NCI-H1694 treated with DMSO at 0.1 percent for 48 hours (cell line): ENCODE measurements around the gene TAF8.
"Not testable (repeated sequence)": the region's sequence is repeated elsewhere in the genome, so short reads cannot be mapped to it uniquely, and the experiment has no call there.

Source experiments
- DNase-seq: peaks from one replicate; lab custom pipeline; 2025; lab: John Stamatoyannopoulos, UW

Gene TAF8, protein sequence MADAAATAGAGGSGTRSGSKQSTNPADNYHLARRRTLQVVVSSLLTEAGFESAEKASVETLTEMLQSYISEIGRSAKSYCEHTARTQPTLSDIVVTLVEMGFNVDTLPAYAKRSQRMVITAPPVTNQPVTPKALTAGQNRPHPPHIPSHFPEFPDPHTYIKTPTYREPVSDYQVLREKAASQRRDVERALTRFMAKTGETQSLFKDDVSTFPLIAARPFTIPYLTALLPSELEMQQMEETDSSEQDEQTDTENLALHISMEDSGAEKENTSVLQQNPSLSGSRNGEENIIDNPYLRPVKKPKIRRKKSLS

DNA sequence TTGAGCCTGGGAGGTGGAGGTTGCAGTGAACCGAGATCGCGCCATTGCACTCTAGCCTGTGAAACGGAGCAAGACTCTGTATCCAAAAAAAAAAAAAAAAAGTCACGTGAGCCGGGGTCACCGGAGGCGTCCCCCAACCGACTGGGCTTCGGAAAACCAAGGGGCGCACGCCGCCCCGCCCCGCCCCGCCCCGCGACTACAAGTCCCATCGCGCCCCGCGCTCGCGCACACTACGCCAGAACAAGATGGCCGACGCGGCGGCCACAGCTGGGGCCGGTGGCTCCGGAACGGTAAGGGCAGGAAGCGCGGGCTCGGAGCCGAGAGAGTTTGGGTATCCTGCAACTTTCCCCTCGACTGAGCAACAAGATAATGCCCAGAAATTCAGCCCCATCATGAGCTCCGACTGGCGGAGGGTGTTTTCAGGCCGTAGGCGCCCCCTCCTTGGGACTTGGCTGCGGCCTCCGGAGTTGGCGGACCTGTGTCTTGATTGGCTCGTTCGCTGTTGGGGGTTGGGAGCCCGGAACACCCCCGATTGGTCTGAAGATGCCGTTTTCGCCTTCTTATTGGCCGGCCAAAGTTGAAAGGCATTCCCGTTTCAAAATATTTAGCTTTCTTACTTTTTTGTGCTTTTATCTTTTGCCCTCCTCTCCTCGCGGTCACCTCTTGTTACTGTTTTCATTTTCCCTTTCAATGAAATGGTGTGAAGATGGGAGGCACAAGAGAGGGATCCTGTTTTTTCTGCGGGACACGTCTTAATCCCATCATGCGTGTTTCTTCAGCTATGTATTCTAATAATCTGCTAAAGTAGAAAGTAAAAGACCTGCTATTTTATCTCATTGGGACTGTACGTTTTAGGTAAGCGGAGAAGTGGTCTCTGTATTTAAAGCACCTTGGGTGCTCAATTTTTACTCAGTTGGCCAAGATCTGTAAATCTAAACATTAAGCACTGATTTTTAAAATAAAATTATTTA, at the start of gene TAF8:
TAF8 (plus strand) TSS at position 228 of the 971 bp plus-strand sequence; CDS start at position 246, 18 bp downstream.
- peak; percentile 80 for DNase-seq

DNA sequence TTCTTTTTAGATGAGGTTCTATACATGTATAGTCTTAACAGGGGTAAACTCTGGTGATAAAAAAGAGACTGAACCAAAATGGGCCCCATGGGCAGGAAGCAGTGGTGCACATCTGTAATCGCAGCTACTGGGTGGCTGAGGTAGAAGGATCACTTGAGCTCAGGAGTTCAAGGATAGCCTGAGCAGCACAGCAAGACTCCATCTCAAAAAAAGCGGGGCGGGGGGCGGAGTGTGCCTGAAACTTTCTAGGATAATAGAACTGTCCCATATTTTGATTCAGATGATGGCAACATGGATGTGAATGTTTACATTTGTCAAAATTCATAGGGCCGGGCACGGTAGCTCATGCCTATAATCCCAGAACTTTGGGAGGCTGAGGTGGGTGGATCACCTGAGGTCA, 48.8 kb upstream of the TAF8 start:
- no peak for DNase-seq

DNA sequence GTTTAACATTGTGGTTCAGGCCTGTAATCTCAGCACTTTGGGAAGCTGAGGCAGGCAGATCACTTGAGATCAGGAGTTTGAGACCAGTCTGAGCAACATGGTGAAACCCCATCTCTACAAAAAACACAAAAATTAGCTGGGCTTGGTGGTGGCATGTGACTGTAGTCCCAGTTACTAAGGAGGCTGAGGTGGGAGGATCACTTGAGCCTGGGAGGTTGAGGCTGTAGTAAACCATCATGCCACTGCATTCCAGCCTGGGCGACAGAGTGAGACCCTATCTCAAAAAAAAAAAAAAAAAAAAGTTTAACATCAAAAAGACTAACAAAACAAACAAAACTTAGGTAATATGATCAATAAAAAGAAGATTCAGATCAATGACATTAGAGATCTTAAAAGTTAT, 46.7 kb upstream of the TAF8 start:
- DNase-seq: not testable (repeated sequence)

DNA sequence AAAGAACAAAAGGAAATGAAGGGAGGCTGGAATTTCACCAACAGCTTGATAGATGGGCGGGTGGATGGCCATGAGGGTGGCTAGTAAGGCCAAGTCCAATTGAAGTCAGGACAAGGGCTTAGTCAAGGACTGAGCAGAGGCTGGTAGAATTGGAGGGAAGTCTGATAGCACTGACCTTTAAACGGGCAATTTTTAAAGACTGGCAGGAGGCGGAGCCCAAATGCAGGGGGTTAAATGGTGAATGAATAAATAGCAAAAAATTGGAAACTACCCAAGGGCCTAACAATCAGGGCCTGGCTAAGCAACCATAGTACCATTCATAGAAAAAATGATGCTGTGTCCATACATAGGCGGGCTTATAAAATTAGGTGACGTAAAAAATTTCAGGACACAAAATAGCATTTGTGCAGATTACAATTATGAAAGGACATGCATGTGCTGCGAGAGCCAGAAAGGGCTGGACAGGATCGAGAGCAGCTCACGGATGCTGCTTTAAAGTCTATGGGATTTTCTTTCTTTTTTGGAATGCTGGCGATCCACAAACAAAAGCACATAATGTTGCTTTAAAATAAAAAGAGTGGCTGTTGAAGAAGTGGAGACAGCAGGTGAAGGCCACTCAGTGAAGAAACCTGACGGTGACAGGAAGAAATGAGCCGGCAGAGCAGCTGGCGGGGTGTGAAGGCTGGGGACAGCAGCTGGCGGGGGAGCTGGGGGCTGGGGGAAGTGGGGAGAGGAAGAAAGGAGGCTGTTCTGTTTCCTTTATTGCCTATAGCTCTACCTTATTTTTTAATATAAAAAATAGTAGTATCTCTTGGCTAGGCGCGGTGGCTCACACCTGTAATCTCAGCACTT, 42.8 kb upstream of the TAF8 start:
- no peak for DNase-seq

DNA sequence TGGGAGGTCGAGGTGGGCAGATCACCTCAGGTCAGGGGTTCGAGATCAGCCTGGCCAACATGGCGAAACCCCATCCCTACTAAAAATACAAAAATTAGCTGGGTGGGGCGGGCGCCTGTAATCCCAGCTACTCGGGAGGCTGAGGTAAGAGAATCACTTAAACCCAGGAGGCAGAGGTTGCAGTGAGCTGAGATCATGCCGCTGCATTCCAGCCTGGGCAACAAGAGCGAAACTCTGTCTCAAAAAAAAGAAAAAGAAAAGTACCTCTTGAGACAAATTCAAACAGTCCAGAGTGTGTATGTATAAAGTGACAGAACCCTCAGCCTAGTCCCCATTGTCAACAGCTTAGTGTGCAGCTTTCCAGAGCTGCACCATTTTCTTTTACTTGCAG, 42.2 kb upstream of the TAF8 start:
- DNase-seq: not testable (repeated sequence)

GRCh38 chr6:42009844-42010184, 40.5 kb upstream of the TAF8 start:
- DNase-seq: no peak

DNA sequence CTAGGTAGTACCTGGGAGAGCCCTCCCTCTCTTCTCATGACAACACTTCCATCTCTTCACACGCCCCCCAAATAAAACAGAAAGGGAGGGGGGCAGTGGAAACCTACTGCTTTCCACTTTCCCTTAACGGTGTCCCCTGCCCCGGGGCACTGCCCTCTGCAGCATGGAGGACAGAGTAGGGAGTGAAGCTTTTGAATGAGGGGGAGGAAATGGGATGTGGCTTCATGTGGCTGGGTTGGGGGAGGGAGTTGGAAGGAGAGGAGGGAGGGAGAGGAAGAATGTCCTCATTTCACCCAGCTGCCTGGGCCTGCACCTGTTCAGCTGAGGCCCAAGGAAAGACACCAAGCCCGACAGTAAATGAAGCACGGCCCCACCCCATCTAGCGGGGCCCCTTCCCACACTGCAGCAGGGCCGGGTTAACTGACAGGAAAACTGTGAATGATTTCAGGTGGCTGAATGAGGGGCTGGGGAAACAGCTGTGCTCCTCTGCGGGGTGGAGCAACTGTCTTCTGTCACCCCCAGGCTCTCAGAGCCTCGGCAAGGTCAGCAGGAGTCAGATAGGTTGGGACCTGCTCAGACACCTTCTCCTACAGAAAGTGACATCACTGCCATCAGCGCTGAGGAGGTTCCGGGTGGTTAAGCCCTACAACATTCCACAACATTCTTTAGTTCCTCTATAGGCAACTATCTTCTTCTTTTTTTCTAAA, 40.0 kb upstream of the TAF8 start:
- DNase-seq: no peak

GRCh38 chr6:42010909-42011308, 39.4 kb upstream of the TAF8 start:
- DNase-seq: no peak

- DNase-seq: no peak
Measured at GRCh38 chr6:42012501-42013133, 37.7 kb upstream of the TAF8 start.

DNA sequence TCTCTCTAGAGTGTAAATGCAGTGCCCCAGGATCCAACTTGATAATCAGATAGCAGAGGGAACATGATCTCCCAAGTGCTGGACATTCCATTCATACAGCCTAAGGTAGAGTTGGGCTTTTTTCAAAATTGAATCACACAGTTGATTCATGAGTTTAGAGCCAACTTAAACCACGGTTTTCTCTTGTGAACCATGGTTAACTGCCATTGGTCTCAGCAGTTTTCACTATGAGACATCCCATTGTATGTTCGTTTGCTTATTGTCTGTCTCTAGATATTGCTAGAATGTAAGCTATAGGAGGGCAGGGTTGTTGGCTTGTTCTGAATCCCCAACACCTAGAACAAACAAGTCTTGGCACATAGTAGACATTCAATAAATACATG, 37.2 kb upstream of the TAF8 start:
- no peak for DNase-seq

GRCh38 chr6:42017021-42017643, 33.2 kb upstream of the TAF8 start:
- DNase-seq: no peak

GRCh38 chr6:42020967-42021366, 29.4 kb upstream of the TAF8 start:
- no peak for DNase-seq

GRCh38 chr6:42021847-42022754, 28.2 kb upstream of the TAF8 start:
- no peak for DNase-seq

DNA sequence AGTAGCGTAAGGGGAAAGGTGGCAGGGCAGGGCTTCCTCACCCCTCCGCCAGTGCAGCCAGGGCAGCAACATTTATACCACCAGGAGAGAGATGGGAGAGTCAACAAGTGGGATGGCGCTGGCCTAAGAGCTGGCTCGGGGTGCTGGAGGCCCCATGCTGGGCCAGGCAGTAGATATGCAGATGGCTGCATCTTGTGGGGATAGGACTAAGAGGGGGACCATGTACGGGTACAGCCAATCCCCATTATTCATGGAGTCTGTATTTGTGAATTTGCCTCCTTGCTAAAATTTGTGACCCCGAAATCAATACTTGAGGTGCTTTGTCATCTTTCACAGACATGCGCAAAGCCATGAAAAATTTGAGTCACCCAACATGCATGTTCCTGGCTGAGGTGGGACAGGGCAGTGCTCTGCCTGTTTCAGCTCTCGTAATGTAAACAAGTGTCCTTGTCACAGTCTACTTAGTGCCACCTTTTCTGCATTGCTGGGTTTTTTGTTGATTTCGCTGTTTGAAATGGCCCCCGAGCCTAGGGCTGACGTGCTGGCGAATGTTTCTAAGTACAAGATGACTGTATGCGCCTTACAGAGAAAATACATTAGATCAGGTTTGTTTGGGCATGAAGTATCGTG, 27.5 kb upstream of the TAF8 start:
- no peak for DNase-seq

DNA sequence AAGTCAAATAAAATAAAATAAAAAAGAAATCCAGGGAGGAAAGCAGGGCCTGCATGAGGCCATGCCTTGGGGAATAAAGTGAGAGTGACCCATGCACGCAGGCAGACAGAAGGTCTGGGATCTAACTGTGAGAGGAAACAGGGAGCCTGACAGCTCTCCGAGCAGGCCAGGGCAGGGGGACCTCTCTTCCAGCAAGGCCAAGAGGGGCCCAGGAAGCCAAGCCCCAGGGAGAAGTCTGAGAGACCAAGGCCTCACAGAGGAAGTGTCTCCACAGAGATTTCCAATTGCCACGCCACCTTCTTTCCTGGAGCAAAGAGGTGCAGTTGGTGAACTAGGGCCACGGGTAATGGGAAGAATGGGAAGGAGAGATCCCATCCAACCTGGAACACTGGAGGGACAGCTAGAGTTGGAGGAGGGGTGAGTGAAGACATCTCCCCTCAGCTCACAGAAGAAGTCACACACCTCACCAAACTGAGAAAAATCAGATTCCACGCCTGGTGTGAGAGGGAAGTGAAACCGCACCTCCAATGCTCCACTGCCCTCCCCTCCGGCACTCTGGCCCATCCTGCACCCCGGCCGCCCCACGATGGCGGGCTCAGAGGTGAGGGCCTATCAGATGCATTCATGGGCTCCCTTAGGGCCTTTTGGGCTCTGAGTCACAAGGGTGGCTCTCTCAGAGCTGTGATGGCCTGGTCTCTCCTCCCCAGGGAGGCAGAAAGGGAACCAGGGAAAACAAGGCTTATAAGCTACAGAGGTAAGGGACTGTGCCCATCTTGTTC, 25.1 kb upstream of the TAF8 start:
- no peak for DNase-seq

DNA sequence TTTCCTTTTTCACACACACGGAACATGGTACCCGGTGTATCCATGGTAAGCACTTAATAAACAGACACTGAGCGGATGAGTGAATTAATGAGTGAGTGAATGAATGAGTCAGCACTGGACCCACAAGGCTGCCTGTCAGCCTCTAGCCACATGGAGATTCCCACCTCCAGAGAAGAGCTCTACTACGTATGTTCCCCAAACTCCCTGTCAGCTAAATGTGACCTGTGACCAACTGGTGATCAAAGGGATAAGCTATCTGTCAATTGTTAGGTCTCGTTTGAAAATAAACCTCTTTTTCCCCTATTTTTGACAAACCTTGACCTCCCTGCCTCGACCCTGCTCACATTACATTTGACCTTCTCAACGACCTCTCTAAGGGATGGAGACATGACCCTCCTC, 24.5 kb upstream of the TAF8 start:
- no peak for DNase-seq

- no peak for DNase-seq
Measured at GRCh38 chr6:42026540-42026939, 23.8 kb upstream of the TAF8 start.
